Keratinocyte (primary cell): ENCODE data around the gene PDCL2. TPM values are rescaled to one million over a fixed set of nuclear protein-coding genes. Genes with fewer than 3 reads are reported as not detected.
"Not testable (repeated sequence)": the region's sequence is repeated elsewhere in the genome, so short reads cannot be mapped to it uniquely, and the experiment has no call there.

Experiments used
- DNase-seq: peaks from one replicate; pipeline ENCODE4 v3.0.0-alpha.2; 2011; ENCODE audit warnings: low read depth, missing footprints, low spot score
- FAIRE-seq: peaks from 2 replicates; lab custom pipeline; 2011; peaks lifted over from hg19 to GRCh38; lab: Jason Lieb, UNC
- H2AFZ ChIP-seq: 2 replicates; pipeline ENCODE4 v1.6.0; 2012; ENCODE audit warnings: low read length, control low read depth, inconsistent platforms; ENCODE audit not compliant: control insufficient read depth
- H3K27ac ChIP-seq: 2 replicates; pipeline ENCODE4 v1.5.1; 2011; ENCODE audit warnings: low read length; ENCODE audit not compliant: control insufficient read depth, insufficient read depth
- H3K27me3 ChIP-seq: 3 replicates; pipeline ENCODE4 v1.6.0; 2011; ENCODE audit warnings: low read length; ENCODE audit not compliant: control insufficient read depth, insufficient read depth; ENCODE audit errors: extremely low read depth
- H3K36me3 ChIP-seq, 2 experiments: 2 replicates in 1 of 2; 3 replicates in 1 of 2; pipeline ENCODE4 v1.5.1; 2011; ENCODE audit warnings: low read length in 2 of 2, mild to moderate bottlenecking in 1 of 2; ENCODE audit not compliant: control insufficient read depth in 2 of 2, insufficient read depth in 2 of 2; ENCODE audit errors: extremely low read depth in 1 of 2
- H3K4me1 ChIP-seq: 3 replicates; pipeline ENCODE4 v1.5.1; 2011; ENCODE audit warnings: low read length; ENCODE audit not compliant: control insufficient read depth, insufficient read depth; ENCODE audit errors: extremely low read depth
- H3K4me2 ChIP-seq: 3 replicates; pipeline ENCODE4 v1.6.0; 2011; ENCODE audit warnings: low read depth, low read length; ENCODE audit not compliant: control insufficient read depth, insufficient read depth; ENCODE audit errors: extremely low read depth
- H3K4me3 ChIP-seq, 3 experiments: fragments of 200-600 bp in 1 of 3; sonication (generic) in 1 of 3; 2 replicates in 2 of 3; 3 replicates in 1 of 3; pipeline ENCODE4 v1.5.1; 2011 to 2016; ENCODE audit warnings: low read length in 3 of 3, mild to moderate bottlenecking in 3 of 3, control low read depth in 2 of 3, inconsistent platforms in 1 of 3, low read depth in 1 of 3, mixed read lengths in 1 of 3, mixed run types in 1 of 3, moderate library complexity in 1 of 3; ENCODE audit not compliant: control insufficient read depth in 2 of 3, insufficient read depth in 2 of 3; ENCODE audit errors: extremely low read depth in 1 of 3
- H3K79me2 ChIP-seq: 2 replicates; pipeline ENCODE4 v1.6.0; 2012; ENCODE audit warnings: low read length; ENCODE audit not compliant: control insufficient read depth, insufficient read depth
- H3K9ac ChIP-seq: 3 replicates; pipeline ENCODE4 v1.6.0; 2011; ENCODE audit warnings: low read length; ENCODE audit not compliant: control insufficient read depth, insufficient read depth; ENCODE audit errors: extremely low read depth
- H3K9me1 ChIP-seq: 3 replicates; pipeline ENCODE4 v1.6.0; 2011; ENCODE audit warnings: low read length; ENCODE audit not compliant: control insufficient read depth, insufficient read depth; ENCODE audit errors: extremely low read depth
- H3K9me3 ChIP-seq: 2 replicates; pipeline ENCODE4 v1.5.1; 2012; ENCODE audit warnings: low read depth, low read length; ENCODE audit not compliant: control insufficient read depth
- H4K20me1 ChIP-seq: 3 replicates; pipeline ENCODE4 v1.6.0; 2011; ENCODE audit warnings: low read length; ENCODE audit not compliant: control insufficient read depth, insufficient read depth; ENCODE audit errors: extremely low read depth
- CTCF ChIP-seq, 3 experiments: IDR thresholded peaks in 1 of 3; conservative IDR thresholded peaks in 1 of 3; optimal IDR thresholded peaks in 1 of 3; 2 replicates in 2 of 3; 3 replicates in 1 of 3; pipeline versions ENCODE3 to v1.5.1; 2011; ENCODE audit warnings: low read length in 3 of 3, mild to moderate bottlenecking in 3 of 3, moderate library complexity in 2 of 3, control low read depth in 1 of 3, inconsistent platforms in 1 of 3; ENCODE audit not compliant: insufficient read depth in 2 of 3; ENCODE audit errors: extremely low read depth in 1 of 3
- EZH2 ChIP-seq: IDR thresholded peaks from one replicate; pipeline ENCODE4 v1.6.1; 2012; ENCODE audit warnings: inconsistent platforms, mild to moderate bottlenecking, low read length, moderate library complexity
- dilution Hi-C: fragments of 300-500 bp; cut with MboI; formaldehyde crosslinking; loops from one replicate; pipeline ENCODE4 v1.7.0; 2020; ENCODE audit warnings: low sequenced_read_pairs; ENCODE audit not compliant: extremely low pct_ligation_motif_present
- polyA plus RNA-seq, 5 experiments: library from polyadenylated mRNA; depleted of rRNA in 3 of 5; stranded (reverse) in 3 of 5; stranded (forward) in 1 of 5; unstranded in 1 of 5; fragments of >200 nt; gene quantifications; 1 replicate in 1 of 5; 2 replicates in 3 of 5; 3 replicates in 1 of 5; pipeline versions ENCODE4 v1.2.1 to v1.2.3, GENCODE V29; 2011 to 2012; ENCODE audit warnings: missing spikeins in 2 of 5, low read depth in 1 of 5, low replicate concordance in 1 of 5

PDCL2 gene
- polyA plus RNA-seq, 1 donor (not counting 4 experiments of a cell fraction or from before 2014, with no cell fraction given) = not detected

- H3K79me2 ChIP-seq = no peaks in the 10 kb centered on the region
- H4K20me1 ChIP-seq = no peaks in the 10 kb centered on the region
- H3K27ac ChIP-seq = no peak overlapping the region
- no peaks in the 10 kb centered on the region for H3K9me1 ChIP-seq
- no peak overlapping the region for H3K9ac ChIP-seq
- peaks cover 2% of the 10 kb centered on the region for H3K9me3 ChIP-seq
- no peaks in the 10 kb centered on the region for H3K4me1 ChIP-seq
- H3K27me3 ChIP-seq = no peaks in the 10 kb centered on the region
- no peak overlapping the region for H2AFZ ChIP-seq
- FAIRE-seq = peak; percentile 68
- no peak for DNase-seq
- H3K4me2 ChIP-seq = no peak overlapping the region
- no peaks in the 10 kb centered on the region for H3K36me3 ChIP-seq
- no peak overlapping the region for H3K4me3 ChIP-seq
- TF ChIP-seq CTCF (optimal IDR thresholded peaks at IDR 0.05 in 1 of 3, IDR thresholded peaks at IDR 0.05 in 1 of 3, conservative IDR thresholded peaks at IDR 0.05 in 1 of 3; ENCODE audit: extremely low read depth in 1 of 3, insufficient read depth in 2 of 3, low read length in 3 of 3) = no peak
- TF ChIP-seq EZH2 = no peak
- dilution Hi-C loops = no loop called here
Measured at GRCh38 chr4:55588160-55588559, 3.9 kb downstream of the PDCL2 start.

- H3K9me3 ChIP-seq, H4K20me1 ChIP-seq, H3K36me3 ChIP-seq, H2AFZ ChIP-seq, H3K9ac ChIP-seq, H3K4me3 ChIP-seq, H3K27ac ChIP-seq, FAIRE-seq, dilution Hi-C loops, H3K4me2 ChIP-seq, DNase-seq, H3K4me1 ChIP-seq, H3K9me1 ChIP-seq, H3K27me3 ChIP-seq, H3K79me2 ChIP-seq: not testable (repeated sequence)
Measured at GRCh38 chr4:55582773-55583172, 9.3 kb downstream of the PDCL2 start.

- dilution Hi-C loops = no loop called here
- H3K4me3 ChIP-seq = no peak overlapping the region
Measured at GRCh38 chr4:55578341-55579010, 13.6 kb downstream of the PDCL2 start.

More at GRCh38 chr4:55578341-55579010, 13.6 kb downstream of the PDCL2 start:
- H3K27me3 ChIP-seq = no peaks in the 10 kb centered on the region
- H3K36me3 ChIP-seq = no peaks in the 10 kb centered on the region
- H3K4me1 ChIP-seq = no peaks in the 10 kb centered on the region
- H3K9me1 ChIP-seq = no peaks in the 10 kb centered on the region
- no peak overlapping the region for H3K27ac ChIP-seq
- no peak overlapping the region for H2AFZ ChIP-seq
- peaks cover 3% of the 10 kb centered on the region for H3K9me3 ChIP-seq
- TF ChIP-seq EZH2 = no peak
- TF ChIP-seq CTCF (optimal IDR thresholded peaks at IDR 0.05 in 1 of 3, IDR thresholded peaks at IDR 0.05 in 1 of 3, conservative IDR thresholded peaks at IDR 0.05 in 1 of 3; ENCODE audit: extremely low read depth in 1 of 3, insufficient read depth in 2 of 3, low read length in 3 of 3) = no peak
- no peaks in the 10 kb centered on the region for H4K20me1 ChIP-seq
- no peak for DNase-seq
- H3K79me2 ChIP-seq = no peaks in the 10 kb centered on the region
- no peak overlapping the region for H3K4me2 ChIP-seq
- no peak for FAIRE-seq
- no peak overlapping the region for H3K9ac ChIP-seq
